ENCODE data around the gene LMTK2.

LMTK2 gene

GRCh38 chr7:98119256-98119918, 12.7 kb downstream of the LMTK2 start:
- no peak for TF ChIP-seq CTCF (IDR thresholded peaks at IDR 0.05)

- no peak for TF ChIP-seq CTCF (IDR thresholded peaks at IDR 0.05)
These were observed 13.9 kb downstream of the LMTK2 start for GRCh38 chr7:98120559-98120958.

- TF ChIP-seq CTCF (IDR thresholded peaks at IDR 0.05), result no peak
These were observed 16.7 kb downstream of the LMTK2 start for GRCh38 chr7:98123365-98123696.

GRCh38 chr7:98125759-98126158, 19.1 kb downstream of the LMTK2 start:
- TF ChIP-seq CTCF (IDR thresholded peaks at IDR 0.05), result no peak

GRCh38 chr7:98126311-98127142, 19.9 kb downstream of the LMTK2 start:
- no peak for TF ChIP-seq CTCF (IDR thresholded peaks at IDR 0.05)

- TF ChIP-seq CTCF (IDR thresholded peaks at IDR 0.05), result no peak
These were observed 21.7 kb downstream of the LMTK2 start for GRCh38 chr7:98128346-98128745.

- TF ChIP-seq CTCF (IDR thresholded peaks at IDR 0.05), result no peak
These were observed 24.3 kb downstream of the LMTK2 start for GRCh38 chr7:98130959-98131358.

All from LNCAP (cell line).